Fibroblast of lung (primary cell): ENCODE data around the gene OGFOD3.

Experiments
- CTCF ChIP-seq, 2 donors: IDR thresholded peaks in 1 of 2; conservative IDR thresholded peaks in 1 of 2; 1 replicate in 1 of 2; 2 replicates in 1 of 2; pipeline ENCODE4 v1.5.1; 2011 to 2012; ENCODE audit warnings: low read length in 2 of 2, control low read depth in 1 of 2, inconsistent platforms in 1 of 2, low read depth in 1 of 2, mild to moderate bottlenecking in 1 of 2
- EZH2 ChIP-seq: IDR thresholded peaks from 2 replicates; pipeline ENCODE4 v1.5.1; 2012; ENCODE audit warnings: low read length, control low read depth, mild to moderate bottlenecking; ENCODE audit errors: missing control alignments

- TF ChIP-seq CTCF (conservative IDR thresholded peaks at IDR 0.05 in 1 of 2, IDR thresholded peaks at IDR 0.05 in 1 of 2; ENCODE audit: low read depth in 1 of 2, low read length in 2 of 2), result no peak
- no peak for TF ChIP-seq EZH2
These were observed 69.5 kb downstream of the OGFOD3 start for GRCh38 chr17:82348866-82349265.
